ENCODE results near the gene SCAF4. TPM values are rescaled to one million over a fixed set of nuclear protein-coding genes. Genes with fewer than 3 reads are reported as not detected.

Gene SCAF4
- total and polyA plus RNA-seq, 2 donors (not counting 1 experiment from before 2014, with no cell fraction given) = 42.3 to 110 TPM

- Histone ChIP-seq H3K9me3 (ENCODE audit: control extremely low read depth in 1 of 3, control insufficient read depth in 2 of 3, insufficient read depth in 1 of 3, low read length in 2 of 3) (no peaks in the 10 kb centered on the region), H3K4me2 (replicated peaks; ENCODE audit: low read depth, low read length, poor library complexity, severe bottlenecking) (no peak overlapping the region), H4K20me1 (ENCODE audit: control insufficient read depth, insufficient read depth, low read length, poor library complexity, severe bottlenecking) (no peaks in the 10 kb centered on the region), H2AFZ (ENCODE audit: insufficient read depth, low read depth, low read length, poor library complexity, severe bottlenecking) (no peak overlapping the region), H3K9ac (ENCODE audit: low read length) (no peak overlapping the region), H3K79me2 (ENCODE audit: control insufficient read depth, insufficient read depth, low read length) (no peaks in the 10 kb centered on the region), H3K4me3 (ENCODE audit: control extremely low read depth in 1 of 5, extremely low read depth in 1 of 5, insufficient read depth in 1 of 5, low read depth in 2 of 5, low read length in 4 of 5) (no peak overlapping the region), H3K4me1 (ENCODE audit: control insufficient read depth in 2 of 2, insufficient read depth in 2 of 2, low read length in 2 of 2) (no peaks in the 10 kb centered on the region), H3K27ac (ENCODE audit: low read length in 2 of 2) (no peak overlapping the region), H3K27me3 (replicated peaks in 1 of 4; ENCODE audit: control extremely low read depth in 1 of 4, control insufficient read depth in 3 of 4, insufficient read depth in 4 of 4, low read length in 3 of 4) (no peaks in the 10 kb centered on the region), H3K36me3 (replicated peaks in 1 of 2; ENCODE audit: control extremely low read depth in 1 of 2, control insufficient read depth in 1 of 2, extremely low read depth in 1 of 2, insufficient read depth in 2 of 2, low read length in 1 of 2) (no peaks in the 10 kb centered on the region)
- Mint-ChIP-seq H3K27me3 (no peaks in the 10 kb centered on the region), H3K4me3 (no peak overlapping the region), H3K4me1 (no peaks in the 10 kb centered on the region), H3K27ac (no peak overlapping the region), H3K9me3 (ENCODE audit: insufficient read depth) (no peaks in the 10 kb centered on the region)
- TF ChIP-seq CTCF (IDR thresholded peaks at IDR 0.05) (no peak), EZH2 (IDR thresholded peaks at IDR 0.05; ENCODE audit: borderline replicate concordance, insufficient read depth, low read depth, low read length, poor library complexity, severe bottlenecking) (no peak)
- DNase-seq = no peak
- ChIA-PET POLR2A (interaction anchor here (1.0 kb wide), 1 partner anchor 16 kb away, joined by 8 read pairs; no protein-coding TSS in a partner anchor), CTCF (interaction anchor here (1.2 kb wide), 1 partner anchor 18 kb away, joined by 3 read pairs; no protein-coding TSS in a partner anchor)
- ATAC-seq (ENCODE audit: low read depth) = no peak
- no CpG with 5 or more reads among the region's 6 CpGs for WGBS (ENCODE audit: insufficient coverage)
- intact Hi-C loops (cut with micrococcal nuclease) = no loop called here
Measured at GRCh38 chr21:31755027-31755426, 23.1 kb upstream of the SCAF4 start.

- CTCF ChIA-PET = interaction anchor here (1.2 kb wide), 1 partner anchor 17 kb away, joined by 3 read pairs; no protein-coding TSS in a partner anchor
Measured at GRCh38 chr21:31754708-31754960, 22.7 kb upstream of the SCAF4 start.

More at GRCh38 chr21:31754708-31754960, 22.7 kb upstream of the SCAF4 start:
- Mint-ChIP-seq H3K4me1 (no peaks in the 10 kb centered on the region), H3K9me3 (ENCODE audit: insufficient read depth) (no peaks in the 10 kb centered on the region), H3K27me3 (no peaks in the 10 kb centered on the region), H3K27ac (no peak overlapping the region), H3K4me3 (no peak overlapping the region)
- Histone ChIP-seq H3K9me3 (ENCODE audit: control extremely low read depth in 1 of 3, control insufficient read depth in 2 of 3, insufficient read depth in 1 of 3, low read length in 2 of 3) (no peaks in the 10 kb centered on the region), H3K79me2 (ENCODE audit: control insufficient read depth, insufficient read depth, low read length) (no peaks in the 10 kb centered on the region), H3K36me3 (replicated peaks in 1 of 2; ENCODE audit: control extremely low read depth in 1 of 2, control insufficient read depth in 1 of 2, extremely low read depth in 1 of 2, insufficient read depth in 2 of 2, low read length in 1 of 2) (no peaks in the 10 kb centered on the region), H3K27me3 (replicated peaks in 1 of 4; ENCODE audit: control extremely low read depth in 1 of 4, control insufficient read depth in 3 of 4, insufficient read depth in 4 of 4, low read length in 3 of 4) (no peaks in the 10 kb centered on the region), H4K20me1 (ENCODE audit: control insufficient read depth, insufficient read depth, low read length, poor library complexity, severe bottlenecking) (no peaks in the 10 kb centered on the region), H3K9ac (ENCODE audit: low read length) (no peak overlapping the region), H3K4me2 (replicated peaks; ENCODE audit: low read depth, low read length, poor library complexity, severe bottlenecking) (no peak overlapping the region), H3K4me1 (ENCODE audit: control insufficient read depth in 2 of 2, insufficient read depth in 2 of 2, low read length in 2 of 2) (no peaks in the 10 kb centered on the region), H3K27ac (ENCODE audit: low read length in 2 of 2) (no peak overlapping the region), H2AFZ (ENCODE audit: insufficient read depth, low read depth, low read length, poor library complexity, severe bottlenecking) (no peak overlapping the region), H3K4me3 (ENCODE audit: control extremely low read depth in 1 of 5, extremely low read depth in 1 of 5, insufficient read depth in 1 of 5, low read depth in 2 of 5, low read length in 4 of 5) (no peak overlapping the region)
- TF ChIP-seq EZH2 (IDR thresholded peaks at IDR 0.05; ENCODE audit: borderline replicate concordance, insufficient read depth, low read depth, low read length, poor library complexity, severe bottlenecking) = no peak
- TF ChIP-seq CTCF (IDR thresholded peaks at IDR 0.05) = no peak
- POLR2A ChIA-PET = interaction anchor here (1.0 kb wide), 1 partner anchor 17 kb away, joined by 8 read pairs; no protein-coding TSS in a partner anchor
- ATAC-seq (ENCODE audit: low read depth) (no peak), DNase-seq (no peak)
- WGBS (ENCODE audit: insufficient coverage) = no CpG with 5 or more reads among the region's 1 CpG
- intact Hi-C loops (cut with micrococcal nuclease) = no loop called here
